HG02840 (cell line): ENCODE data around the gene ZNF575.
"Not testable (repeated sequence)": the region's sequence is repeated elsewhere in the genome, so short reads cannot be mapped to it uniquely, and the experiment has no call there.

ENCODE experiments used
- ATAC-seq: cut with Tn5 transposase; IDR thresholded peaks from one replicate; pipeline ENCODE4 v1.9.1; 2021; ENCODE audit warnings: mild to moderate bottlenecking, moderate library complexity, moderate number of reproducible peaks; ENCODE audit not compliant: unreplicated experiment, low FRiP score

The ZNF575 gene

DNA sequence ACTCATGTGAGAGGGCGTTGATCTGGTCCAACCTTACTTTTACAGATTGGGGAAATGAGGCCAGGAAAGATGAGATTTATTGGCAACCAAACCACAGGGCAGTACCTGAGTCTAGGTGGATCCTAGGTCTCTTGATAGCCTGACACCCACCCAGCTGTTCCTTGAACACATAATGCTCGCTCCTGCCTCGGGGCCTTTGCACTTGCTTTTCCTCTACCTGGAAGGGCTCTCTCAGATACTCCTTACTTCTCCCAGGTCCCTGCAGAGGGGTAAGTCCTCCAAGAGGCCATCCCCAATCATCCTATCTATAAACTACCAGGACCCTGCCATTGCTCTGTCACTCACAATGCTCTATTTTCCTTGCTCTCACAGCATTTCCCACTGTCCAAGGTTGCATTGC lies 7.4 kb downstream of the ZNF575 start:
- ATAC-seq, result no peak

DNA sequence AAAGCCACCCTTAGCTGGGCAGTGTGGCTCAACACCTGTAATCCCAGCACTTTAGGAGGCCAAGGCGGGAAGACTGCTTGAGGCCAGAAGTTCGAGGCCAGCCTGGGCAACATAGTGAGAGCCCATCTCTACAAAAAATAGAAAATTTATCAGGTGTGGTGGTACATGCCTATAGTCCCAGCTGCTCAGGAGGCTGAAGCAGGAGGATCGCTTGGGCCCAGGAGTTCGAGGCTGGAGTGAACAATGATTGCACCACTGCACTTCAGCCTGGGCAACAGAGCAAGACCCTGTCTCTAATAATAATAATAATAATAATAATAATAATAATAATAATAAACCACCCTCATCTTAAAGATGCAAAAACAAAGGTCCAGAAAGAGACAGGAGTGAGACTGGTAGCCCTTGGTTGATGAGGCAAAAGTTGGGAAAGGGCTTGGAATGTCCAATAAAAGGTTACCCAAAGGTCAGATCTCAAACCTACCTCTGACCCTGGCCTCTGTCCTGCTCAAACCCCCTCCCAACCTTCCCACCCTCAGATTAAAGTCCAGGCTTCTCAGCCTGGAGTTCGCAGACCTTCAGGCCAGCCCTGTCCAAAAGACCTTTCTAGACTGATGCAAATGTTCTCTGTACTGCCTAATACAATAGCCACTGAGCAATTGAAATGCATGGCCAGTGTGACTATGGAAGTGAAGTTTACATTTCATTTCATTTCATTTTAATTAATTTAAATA lies 9.1 kb downstream of the ZNF575 start:
- no peak for ATAC-seq

DNA sequence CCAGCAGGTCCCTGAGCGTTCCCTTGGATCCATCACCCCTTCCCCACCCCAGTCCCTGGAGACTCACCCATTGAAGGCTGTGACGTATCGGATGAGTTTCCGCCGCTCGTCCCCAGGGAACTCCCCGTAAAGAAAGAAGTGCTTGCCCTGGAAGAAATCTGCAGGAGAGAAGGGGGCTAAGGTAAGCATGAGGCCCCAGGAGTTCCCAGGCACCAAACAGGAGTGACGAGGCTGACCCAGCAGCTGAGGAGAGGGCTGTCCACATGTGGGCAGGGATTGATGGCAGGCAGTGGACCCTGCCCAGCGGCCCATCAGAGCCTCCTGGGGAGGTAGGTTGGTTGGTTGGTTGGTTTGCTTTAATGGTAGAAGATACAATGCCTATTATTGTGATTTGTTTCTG lies 11.1 kb downstream of the ZNF575 start:
- ATAC-seq, result no peak

DNA sequence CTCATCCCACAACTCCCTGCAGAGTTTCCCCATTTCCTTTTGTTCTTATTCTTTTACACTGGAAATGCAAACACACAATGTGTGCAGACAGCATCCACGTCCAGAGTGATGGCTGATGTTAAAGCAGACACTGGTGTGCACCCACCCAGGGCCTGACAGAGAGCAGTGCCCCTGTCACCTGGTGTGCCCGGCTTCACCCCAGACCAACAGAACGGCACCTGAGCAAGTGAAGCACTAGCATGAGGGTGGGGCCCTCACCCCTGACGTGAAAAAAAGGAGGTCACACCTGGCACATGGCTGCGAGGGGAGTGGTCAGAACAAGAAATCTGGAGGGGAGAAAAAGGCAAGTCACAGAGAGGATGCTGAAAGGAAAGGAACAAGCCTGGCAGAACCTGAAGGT lies 12.3 kb downstream of the ZNF575 start:
- no peak for ATAC-seq

DNA sequence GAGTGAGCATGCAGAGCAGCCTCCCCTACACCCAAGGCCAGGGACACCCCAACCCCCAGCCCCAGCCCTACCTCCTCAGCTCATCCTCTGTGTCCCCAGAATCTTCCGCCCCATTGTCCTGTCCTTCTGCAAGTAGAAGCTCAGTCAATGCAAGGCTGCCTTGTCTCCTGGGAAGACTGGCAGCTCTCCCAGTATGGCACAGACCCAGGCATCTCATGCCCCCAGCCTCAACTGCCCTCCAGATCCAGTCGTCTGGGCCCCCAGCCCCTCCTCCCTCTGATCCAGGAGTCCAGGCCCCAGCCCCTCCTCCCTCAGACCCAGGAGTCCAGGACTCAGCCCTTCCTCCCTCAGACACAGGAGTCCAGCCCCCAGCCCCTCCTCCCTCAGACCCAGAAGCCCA lies 13.0 kb downstream of the ZNF575 start:
- ATAC-seq, result no peak

DNA sequence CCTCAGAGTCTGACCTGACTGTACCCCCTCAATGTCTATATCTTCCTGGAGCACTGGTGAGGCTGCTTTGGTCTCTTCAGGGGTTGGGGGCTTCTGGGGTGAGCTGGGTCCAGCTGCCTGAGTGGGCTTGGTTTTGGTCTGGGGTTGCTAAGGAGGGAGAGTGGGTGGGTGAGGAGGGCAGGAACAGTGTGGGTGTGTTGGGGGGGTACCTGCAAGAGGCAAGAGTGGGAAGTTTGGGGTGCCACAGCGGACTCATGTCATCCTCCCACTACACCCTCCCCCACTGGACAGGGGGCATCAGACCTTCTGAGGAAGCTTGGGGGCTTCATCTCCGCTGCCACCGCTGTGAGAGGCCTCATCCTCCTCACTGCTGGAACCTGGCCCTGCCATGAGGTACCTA lies 13.6 kb downstream of the ZNF575 start:
- ATAC-seq, result no peak

DNA sequence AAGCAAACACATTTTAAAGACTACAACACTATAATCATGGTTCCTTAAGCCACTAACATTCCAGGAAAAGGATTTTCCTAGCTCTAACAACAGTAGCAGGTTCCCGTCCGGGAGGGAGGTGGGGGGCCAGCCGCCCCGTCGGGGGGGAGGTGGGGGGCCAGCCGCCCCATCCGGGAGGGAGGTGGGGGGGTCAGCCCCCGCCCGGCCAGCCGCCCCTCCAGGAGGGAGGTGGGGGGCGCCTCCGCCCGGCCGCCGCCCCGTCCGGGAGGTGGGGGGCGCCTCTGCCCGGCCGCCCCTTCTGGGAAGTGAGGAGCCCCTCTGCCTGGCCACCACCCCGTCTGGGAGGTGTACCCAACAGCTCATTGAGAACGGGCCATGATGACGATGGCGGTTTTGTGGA lies 14.9 kb downstream of the ZNF575 start:
- not testable (repeated sequence) for ATAC-seq

DNA sequence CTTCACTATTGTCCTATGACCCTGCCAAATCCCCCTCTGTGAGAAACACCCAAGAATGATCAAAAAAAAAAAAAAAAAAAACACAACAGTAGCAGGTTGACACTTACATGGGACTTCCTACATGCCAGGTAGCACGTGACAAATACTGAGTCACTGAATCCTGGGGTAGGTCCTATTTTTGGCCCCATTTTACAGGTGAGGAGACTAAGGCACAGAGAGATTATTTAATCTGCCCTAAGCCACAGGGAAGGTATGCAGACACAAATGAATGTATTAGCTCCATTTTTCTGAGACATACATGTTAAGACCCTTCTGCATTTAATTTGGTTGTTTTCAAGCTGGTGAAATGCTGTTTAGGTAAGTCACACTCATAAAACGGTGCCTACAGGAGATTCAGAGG lies 15.7 kb downstream of the ZNF575 start:
- no peak for ATAC-seq

DNA sequence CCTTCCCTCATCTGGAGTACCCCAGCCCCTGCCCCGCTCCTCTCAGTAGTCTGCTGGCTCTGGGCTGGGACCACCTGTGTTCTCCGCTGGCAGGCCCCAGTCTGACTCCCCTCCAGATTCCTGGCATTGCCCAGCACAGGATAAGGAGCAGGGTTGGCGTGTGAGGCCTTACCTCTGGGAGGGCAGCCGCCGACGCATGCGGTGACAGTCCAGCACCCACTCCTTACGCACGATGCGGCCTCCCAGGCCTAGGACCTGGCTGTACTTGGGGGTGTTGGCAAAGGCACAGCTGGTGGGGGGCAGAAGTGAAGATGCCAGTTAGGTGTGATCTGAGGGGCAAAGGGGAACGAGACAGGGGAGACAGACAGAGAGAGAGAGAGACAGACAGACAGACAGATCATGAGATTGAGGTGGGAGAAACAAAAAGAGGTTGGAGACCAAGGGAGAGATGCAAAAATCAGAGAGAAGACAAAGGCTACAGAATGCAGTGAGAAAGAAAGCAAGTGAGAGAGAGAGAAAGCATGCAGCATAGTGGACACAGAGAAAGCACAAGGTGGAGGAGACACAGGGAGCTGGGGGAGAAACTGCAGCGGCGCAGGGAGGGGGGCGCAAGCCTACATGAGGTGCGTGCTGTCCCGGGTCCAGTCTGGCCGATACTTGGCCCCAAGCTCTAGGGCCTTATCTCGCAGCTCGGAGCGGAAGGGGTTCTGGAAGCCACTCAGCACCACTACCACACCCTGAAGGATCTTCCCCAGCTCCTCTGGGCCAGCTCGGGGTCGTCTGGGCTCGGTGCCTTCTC lies 18.6 kb downstream of the ZNF575 start:
- no peak for ATAC-seq

DNA sequence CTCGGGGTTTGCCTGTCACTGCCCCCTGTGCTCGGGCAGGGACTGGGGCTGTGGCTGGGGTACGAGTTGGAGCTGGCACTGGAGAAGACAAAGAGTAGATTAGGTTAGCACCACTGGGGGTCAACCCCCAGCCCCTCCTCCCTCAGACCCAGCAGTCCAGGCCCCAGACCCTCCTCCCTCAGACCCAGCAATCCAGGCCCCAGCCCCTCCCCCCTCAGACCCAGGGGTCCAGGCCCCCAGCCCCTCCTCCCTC lies 19.1 kb downstream of the ZNF575 start:
- ATAC-seq, result no peak

DNA sequence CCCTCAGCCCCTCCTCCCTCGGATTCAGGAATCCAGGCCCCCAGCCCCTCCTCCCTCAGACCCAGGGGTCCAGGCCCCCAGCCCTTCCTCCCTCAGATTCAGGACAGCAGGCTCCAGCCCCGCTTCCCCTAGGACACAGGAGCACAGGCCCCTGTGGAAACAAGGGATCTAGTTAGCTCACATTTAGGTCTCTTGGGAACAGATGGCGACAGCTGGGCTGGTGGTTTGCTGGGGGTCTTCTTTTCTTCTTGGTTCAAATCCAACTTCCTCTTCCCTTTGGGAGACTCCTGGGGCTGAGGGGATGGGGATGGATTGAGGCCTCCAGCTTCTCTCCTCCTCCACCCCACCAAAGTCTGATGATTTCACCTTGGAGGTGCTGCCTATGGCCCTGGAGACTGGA lies 19.6 kb downstream of the ZNF575 start:
- ATAC-seq, result no peak

DNA sequence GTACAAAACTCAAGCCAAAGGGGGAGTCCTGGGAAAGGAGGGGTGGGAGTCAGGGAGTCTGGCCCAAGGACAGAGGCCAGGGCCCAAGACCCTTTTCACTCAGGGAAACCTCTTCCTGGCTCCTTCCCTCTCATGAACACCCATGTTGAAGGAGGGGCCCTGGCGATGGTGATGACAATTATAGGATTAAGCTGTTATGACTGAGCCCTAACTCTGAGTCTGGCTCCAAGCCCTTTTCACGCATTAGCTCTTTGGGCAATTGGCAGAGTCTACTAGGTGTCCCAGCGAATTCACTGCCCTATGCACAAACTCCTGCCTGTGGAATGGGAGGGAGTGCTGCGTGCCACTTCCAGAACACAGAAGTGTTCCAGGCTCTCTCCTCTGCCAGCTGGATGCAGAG lies 20.7 kb downstream of the ZNF575 start:
- ATAC-seq, result no peak

DNA sequence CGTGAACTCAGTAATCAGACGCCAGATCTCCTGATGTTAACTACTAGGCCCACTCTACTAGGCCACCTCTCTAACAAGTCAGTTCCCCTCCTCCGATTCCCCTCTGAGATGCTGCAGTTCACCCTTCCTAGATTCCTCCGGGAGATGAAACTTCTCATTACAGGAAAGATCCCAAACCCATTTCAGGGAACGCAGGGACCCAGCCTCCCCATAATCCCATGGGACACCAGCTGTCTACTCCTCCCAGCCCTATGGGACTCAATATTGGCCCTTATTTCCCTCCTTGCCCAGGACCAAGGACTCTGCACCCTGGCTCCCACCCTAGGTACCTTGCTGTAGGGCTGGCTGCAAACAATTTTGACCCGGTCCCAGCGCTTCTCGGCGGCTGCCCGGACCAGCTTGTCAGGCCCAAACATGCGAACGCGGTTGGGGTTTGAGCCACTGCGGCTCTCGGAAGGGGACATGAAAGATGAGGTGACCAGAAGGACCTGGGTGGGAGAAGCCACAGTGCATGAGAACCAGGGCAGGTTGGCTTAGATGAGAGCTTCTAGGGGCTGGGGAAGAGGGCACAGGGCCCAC lies 21.4 kb downstream of the ZNF575 start:
- ATAC-seq, result no peak

DNA sequence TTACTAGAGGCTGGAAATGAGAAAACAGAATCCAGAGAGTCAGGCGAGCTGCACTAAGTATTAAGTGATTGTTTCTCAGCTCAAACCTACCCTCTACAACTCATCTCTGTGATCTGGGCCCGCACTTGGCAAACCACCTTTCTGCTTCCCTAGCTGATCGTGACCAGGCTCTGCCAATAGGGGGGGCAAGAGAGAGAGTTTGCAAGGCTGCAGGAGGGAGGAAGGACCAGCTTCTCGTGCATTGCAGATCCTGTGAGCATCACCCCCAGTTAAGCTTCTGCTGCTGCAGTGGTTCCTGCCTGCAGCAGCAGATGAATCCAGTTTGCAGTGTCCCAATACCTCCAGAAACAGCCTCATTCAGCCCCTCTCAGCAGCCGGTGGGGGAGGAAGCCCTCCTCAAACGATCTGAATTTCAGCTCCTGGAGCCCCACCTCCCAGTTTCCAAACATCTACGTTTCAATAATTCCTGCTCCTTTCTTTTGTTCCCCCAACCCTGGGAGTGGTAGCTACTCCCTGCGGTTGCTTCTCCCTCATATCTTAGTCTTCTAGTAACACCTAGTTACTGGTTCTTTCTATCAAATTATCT lies 22.3 kb downstream of the ZNF575 start:
- ATAC-seq, result no peak

DNA sequence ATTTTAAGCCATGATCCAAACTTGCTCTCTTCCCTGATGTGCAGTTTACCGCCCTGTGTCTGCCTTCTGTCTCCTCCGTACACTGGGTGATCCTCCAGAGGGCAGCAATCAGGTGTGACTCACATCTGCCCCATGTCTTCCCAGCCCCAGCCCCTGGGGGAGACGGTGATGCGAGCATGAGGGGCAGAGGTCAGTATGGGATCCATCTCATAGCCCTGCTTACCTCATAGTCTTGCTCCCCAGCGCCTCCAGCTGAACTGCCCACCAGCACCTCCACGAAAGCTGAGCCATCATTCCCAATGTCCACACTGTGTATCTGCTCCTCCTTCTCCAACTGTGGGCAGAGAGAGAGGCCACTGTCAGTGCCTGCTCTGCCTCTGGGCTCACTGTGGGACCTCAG lies 27.7 kb downstream of the ZNF575 start:
- ATAC-seq, result no peak

DNA sequence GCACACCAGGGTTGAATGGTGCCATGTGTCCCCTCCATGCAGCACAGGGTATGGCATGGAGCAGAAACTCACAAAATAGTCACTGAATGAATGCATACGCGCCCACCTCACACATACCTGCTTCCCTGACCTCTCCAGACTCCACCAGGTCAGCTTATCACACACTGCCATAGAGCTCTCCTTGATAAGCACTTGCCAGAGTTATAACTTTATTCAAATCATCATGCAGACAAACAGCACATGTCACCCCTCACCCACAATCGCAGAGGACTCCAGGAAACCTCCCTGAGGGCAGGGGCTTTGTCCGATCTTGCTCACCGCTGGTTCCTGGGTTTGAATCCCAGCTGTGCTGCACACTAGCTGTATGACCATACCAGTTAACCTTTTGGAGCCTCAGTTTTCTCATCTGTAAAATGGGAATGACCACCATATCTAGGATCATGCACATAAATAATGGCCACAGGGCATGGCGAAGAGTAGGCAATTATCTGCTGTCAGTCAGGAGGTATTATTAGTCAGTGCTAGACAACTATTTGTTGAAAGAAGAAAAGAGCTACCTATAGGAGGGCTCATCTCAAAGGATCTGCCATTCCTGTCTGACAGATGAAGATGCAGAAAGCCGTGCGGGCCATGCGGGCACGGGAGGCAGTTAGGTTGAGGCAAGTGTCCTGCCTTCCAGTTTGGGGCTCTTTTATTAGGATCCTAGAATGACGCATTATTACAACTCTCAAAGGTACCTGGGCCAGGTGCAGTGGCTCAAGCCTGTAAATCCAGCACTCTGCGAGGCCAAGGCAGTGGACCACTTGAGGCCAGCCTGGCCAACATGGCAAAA lies 28.4 kb downstream of the ZNF575 start:
- ATAC-seq, result no peak

DNA sequence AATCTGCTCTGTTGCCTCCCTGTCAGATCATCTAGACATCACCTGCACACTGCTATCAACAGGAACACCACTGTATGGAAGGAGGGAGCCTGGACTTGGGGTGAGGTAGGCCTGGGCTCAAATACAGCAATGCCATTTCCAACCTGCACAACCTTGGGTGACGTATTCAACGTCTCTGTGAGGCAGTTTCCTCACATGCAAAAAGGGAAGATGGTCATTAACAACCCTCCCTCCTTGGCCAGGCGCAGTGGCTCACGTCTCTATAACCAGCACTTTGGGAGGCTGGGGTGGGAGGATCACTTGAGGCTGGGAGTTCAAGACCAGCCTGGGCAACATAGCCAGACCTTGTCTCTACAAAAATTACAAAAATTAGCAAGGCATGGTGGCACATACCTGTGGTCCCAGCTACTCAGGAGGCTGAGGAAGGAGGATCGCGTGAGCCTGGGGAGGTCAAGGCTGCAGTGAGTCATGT lies 29.3 kb downstream of the ZNF575 start:
- no peak for ATAC-seq

DNA sequence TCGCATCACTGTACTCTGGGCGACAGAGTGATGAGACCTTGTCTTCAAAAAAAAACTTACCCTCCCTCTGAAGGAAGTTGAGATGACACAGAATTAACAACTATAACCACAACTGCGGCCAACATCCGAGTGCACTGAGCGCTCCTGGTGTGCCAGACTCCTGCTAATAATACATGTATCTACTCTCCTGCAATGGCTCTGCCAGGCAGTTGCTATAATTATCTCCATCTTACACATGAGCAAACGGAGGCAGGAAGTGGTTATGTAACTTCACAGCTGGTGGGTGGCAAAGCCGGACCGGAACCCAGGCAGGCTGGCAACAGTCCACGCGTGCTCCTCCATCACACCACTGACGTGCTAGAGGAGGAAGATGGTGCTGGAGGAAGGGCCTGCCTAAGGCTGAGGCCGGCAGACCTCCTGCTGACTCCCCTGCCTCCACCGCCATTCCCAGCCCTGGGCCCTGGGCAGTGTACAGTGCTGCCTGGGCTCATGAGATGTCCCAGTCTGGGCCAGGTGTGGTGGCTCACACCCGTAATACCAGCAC lies 29.8 kb downstream of the ZNF575 start:
- ATAC-seq, result no peak

DNA sequence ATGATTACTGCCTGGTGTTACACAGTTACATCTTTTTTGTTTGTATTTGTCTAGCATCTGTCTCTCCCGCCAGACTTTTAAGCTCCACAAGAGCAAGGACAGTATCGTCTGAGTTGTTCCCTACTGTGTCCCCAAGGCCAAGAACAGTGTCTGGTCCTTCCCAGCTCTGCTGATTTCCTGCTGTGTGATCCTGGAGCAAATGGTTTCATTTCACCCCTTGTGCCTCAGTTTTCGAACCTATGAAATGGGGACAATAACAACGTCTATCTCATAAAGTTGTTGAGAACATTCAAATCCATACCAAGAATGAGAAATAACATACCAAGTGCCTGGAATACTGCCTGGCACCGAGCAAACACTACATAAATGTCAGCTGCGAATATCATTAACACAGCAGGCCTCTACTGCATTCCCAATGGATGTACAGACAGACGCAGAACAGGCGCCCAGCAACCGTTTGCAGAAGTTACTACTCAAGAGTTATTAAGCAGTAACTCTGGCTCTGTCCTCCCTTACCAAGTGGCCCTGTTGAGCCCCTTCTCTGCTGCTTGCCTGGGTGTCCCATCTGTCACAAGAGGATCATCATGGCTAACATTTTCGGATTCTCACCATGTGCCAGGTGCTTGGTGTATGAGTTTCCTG lies 30.9 kb downstream of the ZNF575 start:
- no peak for ATAC-seq

DNA sequence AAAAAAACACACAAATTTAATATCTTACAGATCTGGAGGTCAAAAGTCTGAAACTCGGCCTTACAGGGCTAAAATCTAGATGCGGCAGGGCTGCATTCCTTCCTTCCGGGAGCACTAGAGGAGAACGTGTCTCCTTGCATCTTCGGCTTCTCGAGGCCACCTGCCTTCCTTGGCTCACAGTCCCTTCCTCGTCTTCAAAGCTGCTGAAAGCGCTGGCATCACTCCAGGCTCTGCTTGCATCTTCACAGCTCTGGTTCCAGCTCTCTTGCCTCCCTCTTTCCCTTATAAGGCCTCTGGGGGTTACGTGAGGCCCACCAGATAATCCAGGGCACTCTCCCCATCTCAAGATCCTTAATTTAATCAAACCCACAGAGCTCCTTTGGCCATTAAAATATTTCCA lies 31.8 kb downstream of the ZNF575 start:
- no peak for ATAC-seq
